NCI-H510A (cell line): ENCODE data around the gene ARSI.

Source experiments
- DNase-seq: peaks from one replicate; lab custom pipeline; 2025; lab: John Stamatoyannopoulos, UW

ARSI gene

DNA sequence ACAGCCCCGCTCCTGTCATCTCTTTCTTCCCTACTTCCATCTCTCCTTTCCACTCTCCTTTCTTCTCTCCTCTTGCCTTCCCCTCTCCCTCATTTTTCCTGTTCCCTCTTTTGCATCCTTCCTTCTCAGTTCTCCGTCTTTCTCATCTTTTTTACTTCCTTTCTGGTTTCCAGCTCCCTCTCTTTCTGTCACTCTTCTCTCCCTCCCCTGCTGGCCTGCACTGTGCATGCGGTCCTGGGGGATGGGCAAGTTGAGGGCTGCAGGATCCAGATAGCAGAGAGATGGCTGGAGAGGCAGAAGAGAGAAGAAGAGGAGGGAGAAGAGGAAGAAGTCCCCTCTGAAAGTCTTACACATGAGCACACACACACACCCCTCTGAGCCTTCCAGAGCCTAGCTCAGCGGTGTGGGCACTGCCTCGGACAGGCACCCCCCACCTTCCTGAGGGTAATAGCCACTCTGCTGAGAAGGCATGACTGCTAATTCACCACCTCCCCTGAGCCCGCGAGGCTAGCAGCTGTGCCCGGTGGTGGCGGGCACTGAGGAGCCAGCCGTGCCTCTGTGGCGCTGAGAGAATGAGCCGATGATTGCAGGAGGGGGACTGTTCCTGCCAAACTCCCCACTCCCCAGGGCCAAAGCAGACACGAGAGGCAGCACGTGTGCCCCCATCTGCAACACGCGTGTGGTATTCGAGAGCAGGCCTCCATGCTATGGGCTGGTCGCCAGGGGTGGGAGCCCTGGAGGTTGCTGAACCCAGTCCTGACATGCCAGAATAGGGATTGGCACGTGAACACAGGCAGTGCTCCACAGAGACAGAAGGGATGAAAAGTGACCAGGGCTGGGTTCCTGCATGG, 9.4 kb downstream of the ARSI start:
- no peak for DNase-seq

DNA sequence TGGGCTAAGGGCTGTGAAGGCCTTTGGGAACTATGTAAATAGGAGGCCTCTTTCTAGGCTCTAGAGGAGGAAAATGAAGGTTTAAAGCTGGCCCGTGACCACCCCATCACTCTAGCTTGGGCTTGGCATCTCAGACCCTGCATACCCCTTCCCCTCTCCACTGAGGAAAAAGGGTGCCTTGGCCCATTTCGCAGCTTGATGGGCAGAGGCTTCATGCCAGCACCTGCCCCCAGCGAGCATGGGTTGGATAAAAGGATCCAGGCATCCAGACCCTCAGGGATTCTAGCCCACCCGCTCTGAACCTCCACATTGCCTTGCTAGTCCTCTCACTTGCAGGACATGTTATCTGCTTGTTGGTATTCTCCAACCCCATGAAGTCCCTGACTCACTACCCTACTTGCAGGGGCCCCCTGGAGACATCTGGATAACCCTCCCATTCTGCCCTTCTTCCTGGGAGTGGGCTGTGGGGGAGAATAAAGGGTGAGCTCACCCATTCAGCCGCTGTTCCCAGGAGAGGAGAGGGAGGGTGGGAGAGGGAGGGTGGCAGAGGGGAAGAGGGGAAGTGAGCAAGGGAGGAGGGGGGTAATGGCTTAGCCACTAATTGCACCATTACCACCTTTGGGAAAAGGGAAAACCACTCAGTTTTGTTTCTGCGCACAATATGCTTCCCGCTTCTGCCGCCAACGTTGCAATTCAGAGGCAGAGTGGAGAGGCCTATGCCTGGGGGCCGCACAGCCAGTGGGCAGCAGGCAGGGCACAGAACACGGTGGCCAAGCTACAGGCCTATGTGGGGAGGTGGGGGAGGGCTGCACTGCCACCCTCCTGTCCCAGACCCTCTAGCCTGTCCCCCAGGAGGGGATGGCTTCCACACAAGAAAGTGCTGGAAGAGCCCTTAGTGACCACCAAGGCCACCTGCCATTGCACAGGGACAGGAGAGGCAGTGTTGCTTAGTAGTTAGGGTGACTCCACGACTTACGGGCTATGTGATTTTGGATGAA, 11.0 kb downstream of the ARSI start:
- DNase-seq = no peak

DNA sequence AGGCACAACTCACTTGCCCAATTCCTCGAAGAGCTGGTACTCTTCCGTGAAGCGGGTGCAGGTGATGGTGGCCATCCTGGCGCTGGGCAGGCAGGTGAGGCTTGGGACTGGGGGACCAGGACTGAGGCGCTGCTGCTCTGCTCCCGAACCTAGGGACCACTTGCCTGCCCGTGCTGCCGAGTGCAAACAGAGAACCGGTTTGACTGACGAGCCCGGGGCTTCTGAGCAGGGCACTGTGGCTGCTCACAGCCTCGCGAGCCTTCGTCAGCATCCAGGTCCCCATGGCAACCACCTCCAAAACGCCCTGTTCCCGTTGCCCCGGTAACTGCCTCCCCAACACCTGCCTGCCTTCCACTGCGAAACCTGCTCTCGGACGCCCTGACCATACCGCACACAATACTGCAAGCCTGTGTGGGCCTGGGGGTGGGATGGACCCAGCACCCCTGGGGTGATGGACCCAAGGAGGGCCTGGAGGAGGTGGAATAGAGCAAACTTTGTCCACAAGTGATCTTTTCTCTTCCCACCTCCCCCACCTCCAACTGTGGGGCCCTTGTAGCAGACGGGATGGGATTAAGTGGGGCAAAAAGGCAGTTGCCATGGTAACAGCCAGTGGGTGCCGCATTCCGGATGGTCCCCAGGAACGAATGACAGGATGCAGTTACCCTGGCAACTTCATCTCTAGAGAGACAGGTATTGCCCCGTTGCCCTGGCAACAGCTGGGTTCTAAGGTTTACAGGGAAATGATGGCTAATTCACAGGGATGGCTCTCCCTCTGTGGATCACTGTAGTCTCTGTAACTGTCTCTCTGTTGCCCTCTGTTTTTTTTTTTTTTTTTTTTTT, 12.9 kb downstream of the ARSI start, which contains the start of gene CAMK2A:
CAMK2A (minus strand) TSS at position 223 of the 840 bp plus-strand sequence; CDS start at position 75, 148 bp downstream.
- DNase-seq = peak; percentile 39

DNA sequence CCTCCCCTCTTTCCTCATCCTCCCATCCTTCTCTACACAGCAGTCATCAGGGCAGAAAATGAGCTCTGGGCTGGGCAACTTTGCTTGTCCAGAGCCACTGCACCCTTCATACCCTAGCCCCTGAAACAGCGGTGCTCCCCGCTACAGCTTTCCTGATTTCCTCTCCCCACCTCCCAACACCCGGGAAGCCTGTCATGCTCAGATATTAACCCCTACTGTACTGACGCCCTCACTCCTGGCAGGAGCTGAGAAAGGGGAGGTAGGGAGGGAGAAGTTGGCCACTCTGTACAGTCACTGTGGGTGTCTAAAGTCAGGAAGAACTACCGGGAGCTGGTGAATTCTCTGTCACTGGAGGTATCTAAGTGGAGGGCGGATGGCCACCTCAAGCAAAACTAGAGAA, 13.9 kb downstream of the ARSI start:
- DNase-seq = no peak

DNA sequence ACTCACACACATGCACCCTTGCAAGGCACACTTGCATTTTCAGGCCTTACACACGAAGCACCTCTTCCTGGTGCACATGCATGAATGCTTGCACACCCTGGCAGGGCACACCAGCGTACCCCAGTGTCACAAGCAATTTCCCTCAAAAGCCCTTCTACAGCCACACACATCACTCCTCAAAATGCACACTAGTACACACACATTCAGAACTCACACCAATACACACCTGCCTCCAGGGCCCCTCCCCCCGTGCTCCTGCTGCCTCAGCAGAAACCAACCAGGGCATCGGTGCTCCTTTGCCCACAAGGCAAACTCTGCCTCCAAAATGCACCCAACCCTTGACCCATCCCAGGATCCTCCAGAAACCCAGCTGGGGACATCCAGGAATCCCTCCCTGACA, 14.3 kb downstream of the ARSI start:
- no peak for DNase-seq

DNA sequence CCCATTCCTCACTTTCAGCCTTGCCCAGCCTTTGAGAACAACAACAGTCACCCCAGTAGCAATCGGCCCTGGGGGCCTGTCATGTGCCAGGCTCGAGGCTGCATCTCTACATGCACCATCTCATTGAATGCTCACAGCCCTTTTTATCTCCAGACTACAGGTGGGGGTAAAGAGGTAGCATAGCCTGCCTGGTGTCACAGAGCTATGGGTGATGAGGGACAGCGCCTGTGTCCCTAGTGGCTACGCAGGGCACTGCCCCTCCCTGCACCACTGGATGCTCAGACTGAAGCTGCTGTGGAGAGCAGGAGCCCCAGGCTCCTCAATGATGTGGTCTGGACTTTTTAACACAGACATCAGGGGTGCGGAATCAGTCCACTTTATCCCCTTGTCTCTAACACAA, 15.9 kb downstream of the ARSI start:
- no peak for DNase-seq

DNA sequence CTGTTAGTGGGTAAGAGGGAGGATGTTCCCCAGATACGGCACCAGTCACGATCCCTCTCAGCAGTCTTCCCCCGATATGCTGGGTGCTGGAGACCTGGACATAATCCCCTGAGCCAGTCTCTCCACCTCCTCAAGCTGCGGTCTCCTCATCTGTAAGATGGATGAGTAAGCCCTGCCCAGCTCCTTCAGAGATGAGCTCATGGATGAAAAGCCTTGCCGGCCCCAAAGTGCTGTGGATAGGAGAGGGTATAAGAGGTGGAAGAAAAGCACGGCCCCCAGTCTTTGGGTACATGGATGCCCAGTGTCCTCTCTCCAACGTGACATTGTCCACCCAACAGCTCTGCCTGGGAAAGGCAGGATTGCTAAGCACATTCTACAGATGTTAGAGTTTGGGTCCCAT, 17.6 kb downstream of the ARSI start:
- no peak for DNase-seq

DNA sequence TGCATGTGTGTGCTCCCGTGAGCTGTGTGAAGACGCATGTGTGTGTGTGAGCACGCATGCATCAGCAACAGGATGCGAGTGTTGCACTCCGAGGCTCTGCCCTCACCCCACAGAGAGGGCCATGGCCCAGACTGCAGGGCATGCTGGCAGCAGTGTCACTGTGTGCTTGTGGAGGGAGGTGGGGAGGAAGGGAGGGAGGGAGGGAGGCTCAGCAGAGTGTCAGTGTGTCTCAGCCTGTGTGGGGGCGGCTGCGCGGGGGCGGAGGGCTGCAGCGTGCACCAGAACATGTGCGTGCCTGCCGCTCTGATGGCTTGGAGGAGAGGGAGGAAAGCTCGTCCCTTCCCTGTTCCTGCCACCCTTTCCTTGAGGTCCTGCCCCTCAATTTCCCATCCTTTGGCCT, 18.4 kb downstream of the ARSI start:
- no peak for DNase-seq

DNA sequence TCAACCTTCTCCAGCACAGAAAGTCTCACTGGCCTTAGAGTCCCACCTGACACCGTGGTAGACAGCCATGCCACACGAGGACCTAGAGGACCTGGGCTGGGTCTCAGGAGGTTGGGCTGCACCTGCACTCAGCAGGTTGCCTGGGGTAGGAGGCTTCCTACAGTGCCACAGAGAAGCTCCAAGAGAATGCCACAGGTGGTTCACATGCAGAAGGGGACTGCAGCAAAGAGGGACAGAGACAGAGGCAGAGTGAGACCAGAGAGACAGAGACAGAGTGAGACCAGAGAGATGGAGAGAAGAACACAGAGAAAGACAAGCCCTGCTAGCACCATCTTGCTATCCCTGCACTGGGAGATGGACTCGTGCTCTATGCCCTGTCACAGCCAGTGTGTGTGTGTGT, 18.8 kb downstream of the ARSI start:
- no peak for DNase-seq

DNA sequence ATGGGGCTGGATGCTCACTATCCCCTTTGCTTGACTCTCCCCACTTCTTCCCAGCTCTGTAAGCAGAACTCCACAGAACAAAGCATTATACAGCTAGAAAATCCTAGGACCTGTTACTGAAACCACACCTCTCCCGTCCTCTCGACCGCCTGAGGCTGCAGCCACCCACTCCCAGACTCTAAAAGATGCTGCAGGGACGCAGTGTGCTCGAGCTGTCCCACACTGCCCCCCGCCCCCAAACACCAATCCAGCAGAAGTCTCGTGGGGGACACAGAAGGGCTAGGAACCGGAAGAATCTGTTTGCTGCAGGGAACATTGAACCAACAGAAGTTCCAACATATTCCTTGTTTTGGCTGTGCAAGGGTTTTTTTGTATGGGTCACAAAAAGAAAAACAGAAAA, 20.7 kb downstream of the ARSI start:
- DNase-seq = no peak

DNA sequence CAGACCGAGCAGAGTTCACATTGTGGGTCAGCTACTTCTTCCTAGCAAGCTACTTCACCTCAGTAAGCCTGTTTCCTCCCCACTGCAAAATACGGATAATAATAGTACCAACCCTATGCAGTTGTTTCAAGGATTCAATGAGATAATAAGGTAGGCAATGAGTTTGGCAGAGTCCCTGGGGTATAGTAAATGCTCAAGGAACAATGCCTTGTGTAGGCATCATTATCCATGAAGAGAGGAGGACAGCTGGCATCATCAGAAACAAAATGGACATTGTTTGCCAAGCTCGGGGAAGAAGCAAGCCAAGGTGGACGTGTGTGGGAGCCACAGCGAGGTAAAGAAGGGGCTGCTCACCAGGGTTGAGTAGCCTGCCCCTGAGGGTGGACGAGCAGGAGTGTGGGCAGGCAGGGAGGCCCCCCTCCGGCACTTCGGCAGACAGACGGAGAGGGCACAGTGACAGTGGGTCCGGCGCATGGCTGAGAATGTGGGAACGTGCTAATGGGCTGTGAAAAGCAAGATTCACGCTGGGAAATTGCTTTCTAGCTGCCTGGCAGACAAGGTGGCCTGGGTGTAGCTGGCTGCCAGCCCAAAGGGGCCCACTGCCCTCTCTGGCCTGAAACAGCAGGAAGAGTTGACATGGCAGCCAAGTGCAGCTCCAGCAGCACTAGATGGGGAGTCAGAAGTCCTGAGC, 23.2 kb downstream of the ARSI start:
- DNase-seq = no peak

DNA sequence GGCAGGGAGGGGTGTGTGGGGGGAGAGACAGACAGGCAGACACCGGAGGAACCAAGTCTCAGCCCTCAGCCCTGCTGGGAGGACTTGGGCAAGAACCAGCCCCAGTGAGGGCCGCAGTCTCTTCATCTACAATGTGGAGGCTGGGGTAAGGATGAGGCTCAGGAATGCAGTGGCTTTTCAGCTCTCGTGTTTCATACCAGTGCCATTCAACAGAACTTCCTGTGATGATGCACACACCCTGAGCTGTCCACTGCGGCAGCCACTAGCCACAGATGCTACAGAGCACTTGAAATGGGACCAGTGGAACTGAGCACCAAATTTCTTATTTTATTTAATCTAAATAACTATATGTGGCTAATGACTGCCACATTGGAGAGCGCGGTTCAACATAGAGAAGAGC, 23.8 kb downstream of the ARSI start:
- DNase-seq = no peak

DNA sequence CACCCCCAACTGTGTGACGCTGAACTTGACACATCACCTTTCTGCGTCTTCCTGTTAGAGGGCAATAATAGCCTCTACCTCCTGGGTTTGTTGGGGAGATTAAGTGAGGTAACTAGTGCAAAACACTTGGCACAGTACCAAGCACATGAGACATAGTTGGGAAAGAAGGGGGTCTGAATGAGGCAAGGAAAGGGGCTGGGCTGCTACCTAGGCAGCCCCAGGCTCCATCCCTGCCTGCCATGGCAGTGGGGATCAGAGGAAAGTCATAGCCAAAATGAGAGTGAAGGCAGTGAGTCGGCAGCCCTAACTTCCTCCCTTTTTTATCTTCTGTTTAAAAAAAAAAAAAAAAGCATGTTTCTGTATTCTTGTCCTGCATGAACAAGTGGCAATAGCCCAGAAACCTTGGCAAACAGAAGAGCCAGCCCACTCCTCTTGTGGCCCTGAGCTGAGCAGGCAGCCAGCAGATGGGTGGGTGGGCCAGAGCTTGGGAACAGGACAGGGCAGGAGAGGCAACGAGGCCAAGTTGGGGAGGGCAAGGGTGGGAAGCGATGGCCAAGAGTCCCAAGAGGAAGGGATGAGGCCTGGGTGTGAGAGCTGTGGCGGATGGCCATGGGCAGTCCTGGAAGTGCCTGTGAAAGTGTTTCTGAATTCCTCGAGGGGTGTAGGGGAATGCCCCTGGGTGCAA, 24.5 kb downstream of the ARSI start:
- no peak for DNase-seq

DNA sequence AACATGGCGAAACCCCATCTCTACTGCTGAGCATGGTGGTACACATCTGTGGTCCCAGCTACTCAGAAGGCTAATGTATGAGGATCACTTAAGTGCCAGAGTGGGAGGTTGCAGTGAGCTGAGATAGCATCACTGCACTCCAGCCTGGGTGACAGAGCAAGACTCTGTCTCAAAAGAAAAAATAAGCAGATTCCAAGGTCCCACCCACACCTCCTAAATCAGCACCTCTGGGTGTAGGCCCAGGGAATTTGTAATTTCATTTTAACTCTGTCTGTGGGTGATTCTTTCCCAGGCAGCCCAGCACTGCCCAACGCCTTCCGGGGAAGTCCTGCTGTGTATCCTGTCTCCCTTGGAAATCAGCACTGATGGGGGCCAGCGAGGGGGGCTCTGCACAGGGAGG, 25.7 kb downstream of the ARSI start:
- no peak for DNase-seq

DNA sequence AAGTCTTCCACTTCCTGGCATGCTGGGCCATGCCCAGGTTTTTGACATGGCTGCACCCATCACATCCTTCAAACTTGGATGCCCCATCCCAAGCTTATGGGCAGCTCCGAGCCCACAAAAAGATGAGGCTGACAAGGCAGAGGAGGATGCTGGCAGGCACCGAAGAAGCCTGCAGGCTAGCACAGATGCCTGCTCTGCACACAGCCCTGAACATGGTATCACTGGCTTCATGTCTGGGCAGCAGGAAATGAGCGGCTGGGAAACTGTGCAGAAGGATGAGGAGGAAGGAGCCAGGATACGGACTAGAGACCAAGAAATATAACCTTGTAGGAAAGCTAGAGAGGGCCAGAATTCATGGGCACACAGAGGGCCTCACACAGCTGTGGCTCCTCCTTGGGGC, 27.9 kb downstream of the ARSI start:
- DNase-seq = no peak

DNA sequence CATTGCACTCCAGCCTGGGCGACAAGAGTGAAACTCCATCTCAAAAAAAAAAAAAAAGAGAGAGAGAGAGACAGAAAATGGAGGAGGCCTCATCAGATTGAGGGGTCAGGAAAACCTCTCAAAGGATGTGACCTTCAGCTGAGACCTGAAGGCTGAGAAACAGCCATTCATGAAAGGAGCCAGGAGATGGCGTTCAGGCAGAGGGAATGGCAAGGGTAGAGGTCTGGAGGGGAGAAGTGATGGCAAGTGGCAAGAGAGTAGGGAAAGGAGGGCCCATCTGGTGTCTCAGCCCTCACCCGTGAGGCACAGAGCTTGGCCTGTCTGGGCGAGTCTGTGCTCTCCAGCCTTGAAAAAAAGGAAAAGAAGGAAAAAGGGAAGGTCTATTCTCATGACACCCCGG, 30.2 kb downstream of the ARSI start:
- no peak for DNase-seq

DNA sequence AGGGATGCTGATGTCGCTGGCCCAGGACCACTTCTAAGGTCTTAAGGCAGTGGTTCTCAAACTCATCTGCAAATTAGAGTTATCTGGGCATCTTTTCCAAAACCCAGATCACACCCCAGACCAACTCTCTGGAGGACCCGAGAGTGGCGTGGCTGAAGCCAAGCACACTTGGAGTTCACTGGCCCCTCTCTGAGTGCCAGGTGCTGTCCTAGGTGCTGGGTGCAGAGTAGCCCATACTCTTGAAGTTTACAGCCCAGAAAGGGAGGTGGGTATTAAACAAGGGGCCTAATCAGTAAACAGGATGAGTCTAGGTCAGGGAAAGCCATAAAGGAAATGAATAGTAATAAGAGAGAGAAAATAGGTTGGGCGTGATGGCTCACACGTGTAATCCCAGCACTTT, 30.8 kb downstream of the ARSI start:
- DNase-seq = no peak

DNA sequence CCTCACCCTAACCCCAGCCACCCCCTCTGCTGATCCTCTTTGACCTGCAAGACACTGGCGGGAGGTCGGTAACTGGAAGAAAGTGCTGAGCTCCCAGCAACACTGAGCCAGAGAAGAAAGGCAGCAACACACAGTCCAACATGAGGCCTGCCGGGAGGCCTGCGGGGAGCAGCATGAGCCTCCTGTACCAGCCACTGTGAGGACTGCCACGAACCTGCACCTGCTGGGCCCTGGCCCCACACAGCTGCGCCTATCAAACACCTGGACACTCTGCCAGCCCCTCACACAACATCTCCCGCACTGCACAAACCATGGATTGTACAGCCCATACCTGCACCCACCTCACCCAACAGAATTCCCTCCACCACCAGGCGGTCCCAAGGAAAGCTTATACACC, 31.4 kb downstream of the ARSI start:
- no peak for DNase-seq

DNA sequence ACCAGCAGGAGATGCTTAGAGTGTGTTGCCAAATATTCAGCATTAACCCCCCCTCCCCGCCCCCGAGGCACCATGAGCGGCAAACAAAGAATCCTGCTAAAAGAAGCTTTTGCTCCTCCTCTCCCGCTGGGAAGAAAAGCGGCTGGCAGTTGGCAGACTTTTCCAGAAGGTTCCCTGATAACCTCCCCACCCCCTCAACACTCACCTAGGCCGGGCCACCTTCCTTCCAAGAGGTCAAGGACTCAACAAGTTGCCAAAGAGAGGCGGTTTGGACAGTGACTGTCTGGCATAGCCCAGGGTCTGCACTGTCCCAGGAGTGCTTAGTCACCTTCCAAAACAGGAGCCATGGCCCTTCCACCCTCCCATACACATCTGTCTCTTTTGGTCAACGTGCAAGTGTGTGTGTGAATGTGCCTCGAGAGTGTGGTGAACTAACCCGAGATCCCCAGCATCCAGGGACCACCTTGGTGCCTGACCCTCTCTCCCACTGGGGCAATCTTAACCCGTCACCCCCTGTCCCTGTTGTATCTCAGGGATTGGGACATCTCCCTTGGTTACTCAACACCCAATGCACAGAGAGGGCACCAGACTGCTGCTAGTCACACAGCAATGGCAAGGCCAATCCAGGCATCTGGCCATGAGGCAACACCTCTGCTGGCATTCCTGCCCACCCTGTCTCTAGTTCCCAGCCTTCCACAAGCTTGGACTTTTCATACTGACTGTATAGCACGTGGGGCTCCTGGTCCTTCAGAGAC, 32.0 kb downstream of the ARSI start:
- no peak for DNase-seq

DNA sequence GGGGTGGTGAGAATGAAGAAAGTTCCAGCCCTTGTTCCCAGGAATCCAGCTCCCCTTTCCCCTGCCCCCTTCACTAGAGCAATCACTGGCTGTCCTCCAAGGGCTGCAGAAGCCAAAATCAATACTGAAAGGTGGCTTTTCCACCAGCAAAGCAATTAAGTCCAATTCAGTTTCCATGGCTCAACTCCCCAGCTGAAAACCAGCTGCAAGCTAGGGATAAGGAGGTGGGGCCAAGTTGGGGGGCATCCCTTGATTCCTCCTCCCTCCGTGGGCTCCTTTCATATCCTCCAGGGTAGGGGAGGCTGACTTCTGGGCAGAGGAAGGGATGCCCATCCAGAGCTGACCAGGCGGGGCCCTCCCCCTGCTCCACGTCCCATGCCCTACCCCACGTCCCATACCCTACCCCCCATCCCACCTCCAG, 35.8 kb downstream of the ARSI start:
- no peak for DNase-seq
